ENCODE results near the gene PSMA3. TPM values are rescaled to one million over a fixed set of nuclear protein-coding genes. Genes with fewer than 3 reads are reported as not detected.

Gene PSMA3
- total and polyA plus RNA-seq, 9 of the 15 experiments (the other 6 are each of a cell fraction or from before 2014, with no cell fraction given), result 129 to 786 (median 319) TPM

DNA sequence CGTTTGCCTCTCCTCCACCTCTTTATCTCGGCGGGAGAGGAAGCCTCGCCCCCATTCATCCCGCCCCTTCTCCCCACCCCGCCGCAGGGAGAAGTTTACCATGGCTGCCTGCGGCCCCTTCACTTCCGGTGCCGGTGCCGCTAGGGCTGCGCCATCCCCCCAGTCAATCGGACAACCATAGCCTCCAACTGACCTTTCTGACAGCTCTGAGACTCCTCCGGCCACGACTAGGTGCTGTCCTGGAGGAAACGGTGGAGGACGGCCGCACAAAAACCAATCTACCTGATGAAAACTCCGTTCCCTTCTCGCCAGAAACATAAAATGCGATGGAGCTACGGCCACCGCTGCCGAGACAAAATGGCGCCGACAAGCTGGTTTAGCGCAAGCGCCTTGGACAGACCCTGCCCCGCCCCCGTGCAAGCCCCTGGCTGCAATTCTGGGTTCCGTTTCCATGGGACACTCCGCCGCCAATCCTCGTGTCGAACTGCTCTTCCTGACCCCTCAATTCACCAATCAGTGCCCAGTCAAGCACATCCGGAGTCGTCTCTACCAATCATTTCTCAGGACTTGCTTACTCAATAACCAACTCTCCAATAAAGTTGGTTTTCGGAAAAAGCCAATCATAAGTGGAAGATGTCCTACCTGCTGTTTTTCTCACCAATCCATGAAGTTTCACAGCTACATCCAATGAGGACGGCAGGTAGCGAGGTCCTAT lies 53.3 kb downstream of the PSMA3 start (continued):
- peak; percentile 53; the same call in 1 of the 2 replicates for TF ChIP-seq ZNF212 (CRISPR knock-in tag; IDR thresholded peaks at IDR 0.05)
- no peak; the same call in 1 of the 2 replicates for TF ChIP-seq ATF7 (IDR thresholded peaks at IDR 0.05)
- peak; percentile 90 for TF ChIP-seq TAF7 (tag; IDR thresholded peaks at IDR 0.05)
- TF ChIP-seq SAFB2 (IDR thresholded peaks at IDR 0.05; ENCODE audit: borderline replicate concordance, low read depth, low read length, severe bottlenecking), result no peak
- peak; percentile 18; the same call in 1 of the 2 replicates for TF ChIP-seq MAFK (IDR thresholded peaks at IDR 0.05; ENCODE audit: low read length)
- TF ChIP-seq MTF1 (CRISPR knock-in tag; IDR thresholded peaks at IDR 0.05; ENCODE audit: borderline replicate concordance), result no peak
- TF ChIP-seq KLF13 (tag; IDR thresholded peaks at IDR 0.05; ENCODE audit: borderline replicate concordance, low read depth), result peak; percentile 37; the same call in 1 of the 2 replicates
- peak; percentile 78 for TF ChIP-seq E2F3 (CRISPR knock-in tag; IDR thresholded peaks at IDR 0.05)
- TF ChIP-seq ZNF23 (CRISPR knock-in tag; IDR thresholded peaks at IDR 0.05), result no peak
- no peak for TF ChIP-seq HMGXB4 (CRISPR knock-in tag; IDR thresholded peaks at IDR 0.05)
- TF ChIP-seq ZNF507 (tag; conservative IDR thresholded peaks at IDR 0.05), result no peak
- TF ChIP-seq POLR2H (tag; IDR thresholded peaks at IDR 0.05; ENCODE audit: low read depth), result peak; percentile 92
- TF ChIP-seq PTTG1 (tag; IDR thresholded peaks at IDR 0.05; ENCODE audit: low read depth), result peak; percentile 72
- peak; percentile 72 for TF ChIP-seq ZBTB12 (CRISPR knock-in tag; IDR thresholded peaks at IDR 0.05)
- no peak; the same call in 1 of the 2 replicates for TF ChIP-seq MYBL2 (IDR thresholded peaks at IDR 0.05; ENCODE audit: low read depth)
- TF ChIP-seq MYBL2 (CRISPR knock-in tag; IDR thresholded peaks at IDR 0.05; ENCODE audit: borderline replicate concordance), result no peak
- TF ChIP-seq, protein P1, sequence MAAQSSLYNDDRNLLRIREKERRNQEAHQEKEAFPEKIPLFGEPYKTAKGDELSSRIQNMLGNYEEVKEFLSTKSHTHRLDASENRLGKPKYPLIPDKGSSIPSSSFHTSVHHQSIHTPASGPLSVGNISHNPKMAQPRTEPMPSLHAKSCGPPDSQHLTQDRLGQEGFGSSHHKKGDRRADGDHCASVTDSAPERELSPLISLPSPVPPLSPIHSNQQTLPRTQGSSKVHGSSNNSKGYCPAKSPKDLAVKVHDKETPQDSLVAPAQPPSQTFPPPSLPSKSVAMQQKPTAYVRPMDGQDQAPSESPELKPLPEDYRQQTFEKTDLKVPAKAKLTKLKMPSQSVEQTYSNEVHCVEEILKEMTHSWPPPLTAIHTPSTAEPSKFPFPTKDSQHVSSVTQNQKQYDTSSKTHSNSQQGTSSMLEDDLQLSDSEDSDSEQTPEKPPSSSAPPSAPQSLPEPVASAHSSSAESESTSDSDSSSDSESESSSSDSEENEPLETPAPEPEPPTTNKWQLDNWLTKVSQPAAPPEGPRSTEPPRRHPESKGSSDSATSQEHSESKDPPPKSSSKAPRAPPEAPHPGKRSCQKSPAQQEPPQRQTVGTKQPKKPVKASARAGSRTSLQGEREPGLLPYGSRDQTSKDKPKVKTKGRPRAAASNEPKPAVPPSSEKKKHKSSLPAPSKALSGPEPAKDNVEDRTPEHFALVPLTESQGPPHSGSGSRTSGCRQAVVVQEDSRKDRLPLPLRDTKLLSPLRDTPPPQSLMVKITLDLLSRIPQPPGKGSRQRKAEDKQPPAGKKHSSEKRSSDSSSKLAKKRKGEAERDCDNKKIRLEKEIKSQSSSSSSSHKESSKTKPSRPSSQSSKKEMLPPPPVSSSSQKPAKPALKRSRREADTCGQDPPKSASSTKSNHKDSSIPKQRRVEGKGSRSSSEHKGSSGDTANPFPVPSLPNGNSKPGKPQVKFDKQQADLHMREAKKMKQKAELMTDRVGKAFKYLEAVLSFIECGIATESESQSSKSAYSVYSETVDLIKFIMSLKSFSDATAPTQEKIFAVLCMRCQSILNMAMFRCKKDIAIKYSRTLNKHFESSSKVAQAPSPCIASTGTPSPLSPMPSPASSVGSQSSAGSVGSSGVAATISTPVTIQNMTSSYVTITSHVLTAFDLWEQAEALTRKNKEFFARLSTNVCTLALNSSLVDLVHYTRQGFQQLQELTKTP (IDR thresholded peaks at IDR 0.05; ENCODE audit: low read depth in 1 of 2, partially characterized antibody in 2 of 2), result peak in 1 of 2 experiments; percentile 52
- TF ChIP-seq GABPB1 (CRISPR knock-in tag; IDR thresholded peaks at IDR 0.05), result peak; percentile 92

Measured in K562 (cell line).